ES-I3 (cell line): Measurements from ENCODE around the gene MRLN.
"Not testable (repeated sequence)": the region's sequence is repeated elsewhere in the genome, so short reads cannot be mapped to it uniquely, and the experiment has no call there.

Source experiments
- H3K36me3 ChIP-seq: 2 replicates; pipeline ENCODE4 v1.6.1; 2013; ENCODE audit warnings: mild to moderate bottlenecking, low read length, control low read depth, moderate library complexity; ENCODE audit not compliant: insufficient read depth
- H3K4me1 ChIP-seq: 2 replicates; pipeline ENCODE4 v1.6.1; 2013; ENCODE audit warnings: mild to moderate bottlenecking, control low read depth, low read length; ENCODE audit not compliant: insufficient read depth
- H3K9ac ChIP-seq: 2 replicates; pipeline ENCODE4 v1.6.1; 2013; ENCODE audit warnings: low read depth, mild to moderate bottlenecking, low read length, moderate library complexity
- H3K9me3 ChIP-seq: 2 replicates; pipeline ENCODE4 v1.6.1; 2013; ENCODE audit warnings: mild to moderate bottlenecking, low read length, moderate library complexity; ENCODE audit not compliant: control insufficient read depth, insufficient read depth

Gene MRLN

DNA sequence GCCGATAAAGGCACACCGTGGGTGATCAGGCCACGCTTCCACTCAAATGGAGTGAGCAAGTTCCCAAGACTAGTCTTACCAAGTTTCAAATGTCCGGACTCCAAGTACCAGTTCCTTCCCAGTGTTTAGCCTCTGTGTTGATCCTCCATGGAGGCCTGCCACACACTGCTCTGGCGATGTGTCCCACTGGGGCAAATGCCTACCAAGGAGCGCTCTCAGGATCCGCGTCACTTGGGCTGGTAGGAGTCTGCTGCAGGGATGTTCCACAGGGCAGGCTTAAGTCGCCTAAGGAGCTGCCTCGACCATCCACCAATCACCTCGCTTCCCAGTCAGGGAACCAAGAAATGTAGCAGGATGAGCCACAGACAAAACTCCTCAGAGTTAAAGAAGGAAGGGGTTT is 17.4 kb upstream of the MRLN start:
- no peak overlapping the region for H3K9ac ChIP-seq
- 0 out of 2 replicates have a peak, but pooled peaks cover 4% of the 10 kb centered on the region for H3K36me3 ChIP-seq
- H3K4me1 ChIP-seq = no peaks in the 10 kb centered on the region
- peaks cover 9% of the 10 kb centered on the region for H3K9me3 ChIP-seq

DNA sequence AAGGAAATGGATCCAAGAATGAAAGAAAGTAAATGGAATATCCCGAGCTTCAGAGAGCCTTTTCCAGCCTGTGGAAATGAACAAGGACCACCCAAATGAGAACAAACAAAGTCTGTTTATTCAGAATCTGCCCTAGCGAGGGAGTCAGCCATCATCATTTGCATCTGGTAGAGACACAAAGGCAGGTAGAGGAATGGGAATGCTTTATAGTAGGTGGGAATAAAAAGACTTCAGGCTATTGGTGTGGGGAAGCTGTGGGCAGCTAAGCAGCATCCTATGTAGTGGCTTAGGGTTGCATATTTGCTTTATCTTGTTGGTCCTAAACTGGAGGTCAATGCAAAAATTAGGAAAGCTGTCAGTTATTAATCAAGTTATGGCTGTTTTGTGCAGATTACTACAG is 9.2 kb upstream of the MRLN start:
- no peaks in the 10 kb centered on the region for H3K36me3 ChIP-seq
- no peaks in the 10 kb centered on the region for H3K4me1 ChIP-seq
- H3K9me3 ChIP-seq = no peaks in the 10 kb centered on the region; the same call in 1 of the 2 replicates

GRCh38 chr10:59757966-59758365 is 4.7 kb upstream of the MRLN start:
- Histone ChIP-seq H3K9ac (no peak overlapping the region), H3K4me1 (no peaks in the 10 kb centered on the region), H3K9me3 (no peaks in the 10 kb centered on the region; the same call in 1 of the 2 replicates), H3K36me3 (no peaks in the 10 kb centered on the region)

More for the DNA sequence above, 9.2 kb upstream of the MRLN start:
- H3K9ac ChIP-seq = no peak overlapping the region

DNA sequence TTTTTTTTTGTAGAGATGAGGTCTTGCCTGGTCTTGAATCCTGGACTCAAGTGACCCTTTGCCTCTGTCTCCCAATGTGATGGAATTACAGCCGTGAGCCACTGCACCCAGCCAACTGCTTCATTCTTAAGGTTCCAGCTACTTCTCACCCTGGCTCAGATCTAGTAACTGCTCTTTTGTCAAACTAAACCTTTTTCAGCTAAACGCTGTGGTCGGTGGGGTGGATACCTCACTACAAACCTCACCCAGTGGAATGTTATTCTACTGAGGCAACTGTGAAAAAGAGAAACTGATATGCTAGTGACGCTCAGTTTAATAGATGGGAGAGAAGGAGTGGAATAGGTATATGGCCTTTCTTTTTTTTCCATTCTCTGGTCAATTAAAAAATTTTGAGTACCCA is 1.7 kb upstream of the MRLN start:
- Histone ChIP-seq H3K9me3 (no peaks in the 10 kb centered on the region; the same call in 1 of the 2 replicates), H3K9ac (no peak overlapping the region), H3K4me1 (no peaks in the 10 kb centered on the region), H3K36me3 (no peaks in the 10 kb centered on the region)

GRCh38 chr10:59752278-59752940 is 846 bp downstream of the MRLN start:
- no peaks in the 10 kb centered on the region for H3K36me3 ChIP-seq
- H3K9me3 ChIP-seq = no peaks in the 10 kb centered on the region
- no peaks in the 10 kb centered on the region for H3K4me1 ChIP-seq
- H3K9ac ChIP-seq = no peak overlapping the region

- H3K9me3 ChIP-seq = no peaks in the 10 kb centered on the region; the same call in 1 of the 2 replicates
- H3K36me3 ChIP-seq = no peaks in the 10 kb centered on the region
- H3K9ac ChIP-seq = no peak overlapping the region
- no peaks in the 10 kb centered on the region for H3K4me1 ChIP-seq
Observed at GRCh38 chr10:59750155-59750945, 2.9 kb downstream of the MRLN start.

DNA sequence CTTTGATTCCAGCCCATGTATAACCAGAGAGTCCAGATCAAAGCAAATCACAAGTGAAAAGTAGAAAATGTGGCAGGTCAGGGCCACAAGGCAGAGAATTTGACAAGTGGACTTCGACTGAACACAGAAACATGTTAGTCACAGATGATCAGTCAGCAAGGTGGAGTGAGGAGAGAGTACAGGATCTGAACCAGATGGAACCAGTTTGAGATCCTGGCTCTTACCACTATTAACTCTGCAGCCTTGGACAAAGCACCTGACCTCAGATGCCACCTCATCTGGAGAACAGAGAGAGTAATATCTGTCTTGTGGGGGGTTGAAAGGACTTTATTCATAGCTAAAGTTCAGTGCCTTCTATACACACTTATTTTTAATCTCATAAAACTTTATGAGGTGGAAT is 4.4 kb downstream of the MRLN start:
- no peak overlapping the region for H3K9ac ChIP-seq
- no peaks in the 10 kb centered on the region for H3K36me3 ChIP-seq
- no peaks in the 10 kb centered on the region; the same call in 1 of the 2 replicates for H3K9me3 ChIP-seq
- no peaks in the 10 kb centered on the region for H3K4me1 ChIP-seq

GRCh38 chr10:59745163-59745650 is 8.0 kb downstream of the MRLN start:
- Histone ChIP-seq H3K4me1 (no peaks in the 10 kb centered on the region), H3K9me3 (peaks cover 2% of the 10 kb centered on the region), H3K9ac (no peak overlapping the region), H3K36me3 (no peaks in the 10 kb centered on the region)

DNA sequence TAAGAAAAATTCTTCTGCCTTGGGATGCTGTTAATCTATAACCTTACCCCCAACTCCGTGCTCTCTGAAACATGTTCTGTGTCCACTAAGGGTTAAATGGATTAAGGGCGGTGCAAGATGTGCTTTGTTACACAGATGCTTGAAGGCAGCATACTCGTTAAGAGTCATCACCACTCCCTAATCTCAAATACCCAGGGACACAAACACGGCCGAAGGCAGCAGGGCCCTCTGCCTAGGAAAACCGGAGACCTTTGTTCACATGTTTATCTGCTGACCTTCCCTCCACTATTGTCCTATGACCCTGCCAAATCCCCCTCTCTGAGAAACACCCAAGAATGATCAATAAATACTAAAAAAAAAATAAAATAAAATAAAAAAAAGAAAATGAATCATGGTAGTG is 8.5 kb downstream of the MRLN start:
- H3K4me1 ChIP-seq, H3K9me3 ChIP-seq, H3K36me3 ChIP-seq, H3K9ac ChIP-seq: not testable (repeated sequence)

GRCh38 chr10:59744156-59744555 is 9.1 kb downstream of the MRLN start:
- H3K9me3 ChIP-seq, H3K9ac ChIP-seq, H3K36me3 ChIP-seq, H3K4me1 ChIP-seq: not testable (repeated sequence)

DNA sequence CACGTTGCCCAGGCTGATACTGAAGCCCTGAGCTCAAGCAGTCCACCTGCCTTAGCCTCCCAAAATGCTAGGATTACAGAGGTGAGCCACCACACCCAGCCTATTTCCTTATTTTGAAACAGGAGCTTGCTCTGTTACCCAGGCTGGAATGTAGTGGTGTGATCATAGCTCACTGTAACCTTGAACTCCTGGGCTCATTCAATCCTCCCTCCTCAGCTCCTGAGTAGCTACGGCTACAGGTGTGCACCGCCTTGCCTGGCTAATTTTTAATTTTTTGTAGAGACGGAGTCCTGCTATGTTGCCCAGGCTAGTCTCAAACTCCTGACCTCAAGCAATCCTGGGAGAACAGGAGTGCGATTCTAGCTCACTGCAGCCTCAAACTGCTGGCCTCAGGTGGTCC is 11.7 kb downstream of the MRLN start:
- Histone ChIP-seq H3K36me3 (no peaks in the 10 kb centered on the region), H3K4me1 (no peaks in the 10 kb centered on the region), H3K9ac (no peak overlapping the region), H3K9me3 (peaks cover 2% of the 10 kb centered on the region; the same call in 1 of the 2 replicates)

- H3K36me3 ChIP-seq = no peaks in the 10 kb centered on the region
- H3K9me3 ChIP-seq = peaks cover 2% of the 10 kb centered on the region; the same call in 1 of the 2 replicates
- H3K4me1 ChIP-seq = no peaks in the 10 kb centered on the region
- no peak overlapping the region for H3K9ac ChIP-seq
Observed at GRCh38 chr10:59741048-59741447, 12.2 kb downstream of the MRLN start.

GRCh38 chr10:59736749-59737148 is 16.5 kb downstream of the MRLN start:
- Histone ChIP-seq H3K4me1 (no peaks in the 10 kb centered on the region), H3K9me3 (no peaks in the 10 kb centered on the region), H3K36me3 (no peaks in the 10 kb centered on the region), H3K9ac (no peak overlapping the region)

GRCh38 chr10:59735296-59735695 is 18.0 kb downstream of the MRLN start:
- no peak overlapping the region for H3K9ac ChIP-seq
- no peaks in the 10 kb centered on the region for H3K9me3 ChIP-seq

GRCh38 chr10:59734014-59734462 is 19.2 kb downstream of the MRLN start:
- H3K4me1 ChIP-seq = no peaks in the 10 kb centered on the region
- H3K9ac ChIP-seq = no peak overlapping the region
- H3K36me3 ChIP-seq = no peaks in the 10 kb centered on the region
- H3K9me3 ChIP-seq = no peaks in the 10 kb centered on the region

More at GRCh38 chr10:59735296-59735695, 18.0 kb downstream of the MRLN start:
- no peaks in the 10 kb centered on the region for H3K36me3 ChIP-seq
- H3K4me1 ChIP-seq = no peaks in the 10 kb centered on the region
